HG03159 (cell line): ENCODE data around the gene MMP11.
A peak's percentile ranks its signal among the peaks of the same experiment; 100 is the strongest.

Source experiments
- ATAC-seq: cut with Tn5 transposase; IDR thresholded peaks from one replicate; pipeline ENCODE4 v1.9.1; 2021; ENCODE audit warnings: mild to moderate bottlenecking, moderate library complexity; ENCODE audit not compliant: unreplicated experiment

MMP11 gene

GRCh38 chr22:23756891-23757290, 15.8 kb upstream of the MMP11 start:
- ATAC-seq, result no peak

- no peak for ATAC-seq
Observed at GRCh38 chr22:23759566-23759965, 13.1 kb upstream of the MMP11 start.

GRCh38 chr22:23760056-23760455, 12.6 kb upstream of the MMP11 start:
- no peak for ATAC-seq

GRCh38 chr22:23762842-23763578, 9.6 kb upstream of the MMP11 start, which contains the start of gene C22orf15:
Gene C22orf15 (plus strand): TSS chr22:23762990. CDS start chr22:23763307, 317 bp downstream.
- ATAC-seq, result no peak

GRCh38 chr22:23763579-23763945, 9.1 kb upstream of the MMP11 start:
- ATAC-seq, result no peak

GRCh38 chr22:23763954-23764353, 8.7 kb upstream of the MMP11 start:
- ATAC-seq, result no peak

- no peak for ATAC-seq
Observed at GRCh38 chr22:23764899-23765881, 7.5 kb upstream of the MMP11 start.

- ATAC-seq, result no peak
Observed at GRCh38 chr22:23767303-23767672, 5.4 kb upstream of the MMP11 start.

- peak; percentile 56 for ATAC-seq
Observed at GRCh38 chr22:23767673-23768548, 4.7 kb upstream of the MMP11 start, which contains the start of gene CHCHD10. Gene CHCHD10 (minus strand): TSS chr22:23767972. CDS start chr22:23767874, 98 bp downstream.

GRCh38 chr22:23769321-23769965, 3.2 kb upstream of the MMP11 start:
- ATAC-seq, result no peak

- no peak for ATAC-seq
Observed at GRCh38 chr22:23772315-23772648, 367 bp upstream of the MMP11 start.

GRCh38 chr22:23773483-23774113, 949 bp downstream of the MMP11 start:
- no peak for ATAC-seq

- no peak for ATAC-seq
Observed at GRCh38 chr22:23774114-23774921, 1.7 kb downstream of the MMP11 start.

GRCh38 chr22:23774922-23775436, 2.3 kb downstream of the MMP11 start:
- ATAC-seq, result no peak

- ATAC-seq, result no peak
Observed at GRCh38 chr22:23775779-23776375, 3.2 kb downstream of the MMP11 start.

- no peak for ATAC-seq
Observed at GRCh38 chr22:23777776-23778576, 5.3 kb downstream of the MMP11 start.

GRCh38 chr22:23778577-23778900, 5.9 kb downstream of the MMP11 start:
- ATAC-seq, result no peak

- ATAC-seq, result no peak
Observed at GRCh38 chr22:23779083-23779482, 6.4 kb downstream of the MMP11 start.
